Endothelial cell of umbilical vein (primary cell): ENCODE measurements around the gene LRP3. TPM values are rescaled to one million over a fixed set of nuclear protein-coding genes. Genes with fewer than 3 reads are reported as not detected.

Experiments used
- BruUV-seq: library from RNA; stranded (reverse); fragments of 400-500 nt; replicated peaks from 2 replicates; lab custom pipeline; 2021; lab: Mats Ljungman, UMichigan
- CTCF ChIA-PET: fragments of 300-600, 350-600 bp; sonication (Branson Sonifier 250); formaldehyde crosslinking; loops from one replicate; lab custom pipeline; 2021; ENCODE audit warnings: antibody characterized with exemption, inconsistent platforms; lab: Charles Lee
- POLR2A ChIA-PET: fragments of 300-600, 350-600 bp; sonication (Branson Sonifier 250); formaldehyde crosslinking; loops from one replicate; lab custom pipeline; 2021; ENCODE audit warnings: antibody characterized with exemption, inconsistent platforms; lab: Charles Lee
- DNase-seq: peaks from one replicate; pipeline ENCODE4 v3.0.0-alpha.2; 2011; ENCODE audit warnings: low read depth, low spot score
- FAIRE-seq: peaks from 2 replicates; lab custom pipeline; 2011; peaks lifted over from hg19 to GRCh38; lab: Jason Lieb, UNC
- H2AFZ ChIP-seq: 2 replicates; pipeline ENCODE4 v1.6.0; 2012; ENCODE audit warnings: low read depth, low read length, control low read depth, inconsistent platforms
- H3K27ac ChIP-seq: 2 replicates; pipeline ENCODE4 v1.5.1; 2011; ENCODE audit warnings: low read depth, mild to moderate bottlenecking, control low read depth, low read length, moderate library complexity; ENCODE audit not compliant: insufficient read depth
- H3K27me3 ChIP-seq, 2 experiments: 2 replicates each; pipeline versions ENCODE4 v1.6.0 to v1.6.1; 2011; ENCODE audit warnings: low read length in 2 of 2, mixed read lengths in 1 of 2; ENCODE audit not compliant: control insufficient read depth in 2 of 2, insufficient read depth in 2 of 2
- H3K36me3 ChIP-seq, 2 experiments: 2 replicates in 1 of 2; 3 replicates in 1 of 2; pipeline ENCODE4 v1.5.1; 2011; ENCODE audit warnings: low read length in 2 of 2, mild to moderate bottlenecking in 1 of 2, moderate library complexity in 1 of 2; ENCODE audit not compliant: control insufficient read depth in 2 of 2, insufficient read depth in 2 of 2; ENCODE audit errors: extremely low read depth in 1 of 2
- H3K4me1 ChIP-seq: 3 replicates; pipeline ENCODE4 v1.5.1; 2011; ENCODE audit warnings: mild to moderate bottlenecking, low read length; ENCODE audit not compliant: control insufficient read depth, insufficient read depth; ENCODE audit errors: extremely low read depth
- H3K4me2 ChIP-seq: 2 replicates; pipeline ENCODE4 v1.6.1; 2011; ENCODE audit warnings: low read length, control low read depth, mixed read lengths; ENCODE audit not compliant: insufficient read depth
- H3K4me3 ChIP-seq, 3 experiments: fragments of 200-600 bp in 1 of 3; sonication (generic), shearing (Covaris generic) in 1 of 3; replicated peaks in 1 of 3; 2 replicates each; pipeline ENCODE4 v1.5.1; 2011 to 2016; ENCODE audit warnings: control low read depth in 3 of 3, low read length in 3 of 3, mild to moderate bottlenecking in 2 of 3, inconsistent platforms in 1 of 3, low read depth in 1 of 3, moderate library complexity in 1 of 3; ENCODE audit not compliant: insufficient read depth in 1 of 3
- H3K79me2 ChIP-seq: 2 replicates; pipeline ENCODE4 v1.6.0; 2012; ENCODE audit warnings: low read length, inconsistent platforms; ENCODE audit not compliant: control insufficient read depth, insufficient read depth
- H3K9ac ChIP-seq: replicated peaks from 2 replicates; pipeline ENCODE3; 2011; ENCODE audit warnings: low read length, control low read depth; ENCODE audit not compliant: insufficient read depth; ENCODE audit errors: extremely low read depth
- H3K9me1 ChIP-seq: replicated peaks from 3 replicates; pipeline ENCODE4 v1.6.0; 2011; ENCODE audit warnings: mild to moderate bottlenecking, low read length; ENCODE audit not compliant: control insufficient read depth, insufficient read depth; ENCODE audit errors: extremely low read depth
- H3K9me3 ChIP-seq: replicated peaks from 2 replicates; pipeline ENCODE4 v1.5.1; 2012; ENCODE audit warnings: low read length, inconsistent platforms; ENCODE audit not compliant: control insufficient read depth, insufficient read depth
- H4K20me1 ChIP-seq: replicated peaks from 2 replicates; pipeline ENCODE3; 2011; ENCODE audit warnings: mild to moderate bottlenecking, low read length; ENCODE audit not compliant: control insufficient read depth, insufficient read depth; ENCODE audit errors: extremely low read depth
- CTCF ChIP-seq, 2 donors: IDR thresholded peaks; 1 replicate in 1 of 2; 2 replicates in 1 of 2; pipeline ENCODE4 v1.5.1; 2011; ENCODE audit warnings: low read length in 2 of 2, mild to moderate bottlenecking in 2 of 2, moderate library complexity in 2 of 2, control low read depth in 1 of 2, inconsistent platforms in 1 of 2, low read depth in 1 of 2; ENCODE audit not compliant: insufficient read depth in 1 of 2; ENCODE audit errors: extremely low read depth in 1 of 2
- EZH2 ChIP-seq: IDR thresholded peaks from 2 replicates; pipeline ENCODE4 v1.6.1; 2012; ENCODE audit warnings: borderline replicate concordance, low read depth, mild to moderate bottlenecking, moderate library complexity, low read length, inconsistent platforms; ENCODE audit not compliant: severe bottlenecking
- FOS ChIP-seq: IDR thresholded peaks from 2 replicates; pipeline ENCODE4 v1.6.1; 2011; ENCODE audit warnings: mild to moderate bottlenecking, low read length, moderate library complexity, borderline replicate concordance; ENCODE audit not compliant: insufficient read depth
- GATA2 ChIP-seq: IDR thresholded peaks from 2 replicates; pipeline ENCODE4 v1.7.0; 2011; ENCODE audit warnings: low read depth, mild to moderate bottlenecking, moderate library complexity, mixed read lengths, low read length; ENCODE audit not compliant: insufficient read length, insufficient read depth
- JUN ChIP-seq: IDR thresholded peaks from 2 replicates; pipeline ENCODE4 v1.6.1; 2011; ENCODE audit warnings: borderline replicate concordance, low read depth; ENCODE audit not compliant: insufficient read length, insufficient read depth
- MYC ChIP-seq: IDR thresholded peaks from one replicate; pipeline ENCODE4 v1.6.1; 2011; ENCODE audit warnings: mild to moderate bottlenecking, low read depth, low read length
- POLR2A ChIP-seq: IDR thresholded peaks from 2 replicates; pipeline ENCODE4 v1.6.1; 2012; ENCODE audit warnings: low read depth, mild to moderate bottlenecking, control low read depth, low read length
- POLR2AphosphoS5 ChIP-seq: IDR thresholded peaks from 2 replicates; pipeline ENCODE4 v1.6.1; 2012; ENCODE audit warnings: low read depth, mild to moderate bottlenecking, control low read depth, low read length, moderate library complexity; ENCODE audit not compliant: insufficient read depth
- dilution Hi-C: fragments of 300-500 bp; cut with MboI; formaldehyde crosslinking; loops from one replicate; pipeline ENCODE4 v1.15.0; 2019; ENCODE audit warnings: low sequenced_read_pairs; ENCODE audit not compliant: extremely low pct_ligation_motif_present
- intact Hi-C: fragments of 100-400 bp; cut with micrococcal nuclease; formaldehyde crosslinking; loops from one replicate; pipeline ENCODE4 v1.10.0; 2022
- polyA plus RNA-seq, 4 experiments: library from polyadenylated mRNA; depleted of rRNA in 3 of 4; stranded (reverse) in 3 of 4; unstranded in 1 of 4; fragments of >200 nt; gene quantifications; 2 replicates each; pipeline versions ENCODE4 v1.2.1 to v1.2.3, GENCODE V29; 2011 to 2012; ENCODE audit warnings: missing spikeins in 1 of 4
- total RNA-seq: library from RNA; stranded (reverse); gene quantifications from 2 replicates; pipeline ENCODE4 v1.2.3, GENCODE V29; 2021
- TF ChIP-seq, protein P1 (sequence below): IDR thresholded peaks from 2 replicates; pipeline ENCODE4 v1.6.1; 2011; ENCODE audit not compliant: insufficient read depth, insufficient read length

LRP3 gene
- total and polyA plus RNA-seq, 2 donors (not counting 3 experiments of a cell fraction or from before 2014, with no cell fraction given), result 14.3 to 19.4 TPM

DNA sequence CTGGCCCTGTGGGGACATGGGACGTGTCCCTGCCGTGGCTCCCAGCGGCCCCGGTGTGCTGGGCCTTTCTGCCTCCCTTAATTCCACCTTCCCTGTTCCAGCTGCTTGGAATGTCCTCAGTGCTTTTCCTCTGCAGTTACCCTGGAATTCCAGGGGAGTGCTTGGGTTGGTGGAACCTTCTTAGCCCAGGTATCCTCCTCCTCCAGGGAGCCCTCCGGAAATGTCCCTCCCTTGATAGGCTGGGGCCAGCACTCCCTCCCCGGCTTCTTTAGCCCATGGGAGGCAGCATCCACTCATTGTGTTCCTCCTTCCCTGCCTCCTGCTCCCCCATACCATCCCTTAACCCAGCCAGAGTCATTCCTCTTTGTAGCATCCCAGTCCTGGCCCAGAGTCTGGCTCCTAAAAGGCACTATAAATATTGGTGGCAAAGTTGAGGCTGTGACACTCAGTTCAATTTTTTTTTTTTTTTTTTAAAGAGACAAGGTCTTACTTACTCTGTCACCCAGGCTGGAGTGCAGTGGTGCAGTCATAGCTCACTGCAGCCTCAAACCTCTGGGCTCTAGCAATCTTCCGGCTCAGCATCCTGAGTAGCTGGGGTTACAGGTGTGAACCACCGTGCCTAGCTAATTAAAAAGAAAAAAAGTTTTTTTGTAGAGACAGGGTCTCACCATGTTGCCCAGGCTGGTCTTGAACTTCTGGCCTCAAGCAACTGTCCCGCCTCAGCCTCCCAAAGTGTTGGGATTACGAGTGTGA is 45.3 kb downstream of the LRP3 start:
- no peak for FAIRE-seq
- ChIA-PET CTCF (interaction anchor here (1.2 to 9.5 kb wide), 3 partner anchors 165 to 192 kb away, joined by 4 to 181 read pairs (median 8); no protein-coding TSS in a partner anchor), POLR2A (no interaction called here)

More for the DNA sequence above, 45.3 kb downstream of the LRP3 start:
- intact Hi-C loops, result no loop called here
- Histone ChIP-seq H3K36me3 (no peaks in the 10 kb centered on the region), H2AFZ (no peak overlapping the region), H3K9ac (no peak overlapping the region), H3K9me3 (no peaks in the 10 kb centered on the region), H3K4me2 (no peak overlapping the region), H3K9me1 (no peaks in the 10 kb centered on the region), H3K79me2 (no peaks in the 10 kb centered on the region), H4K20me1 (no peaks in the 10 kb centered on the region), H3K27ac (no peak overlapping the region), H3K4me3 (no peak overlapping the region), H3K27me3 (no peaks in the 10 kb centered on the region), H3K4me1 (no peaks in the 10 kb centered on the region)
- TF ChIP-seq, protein P1, sequence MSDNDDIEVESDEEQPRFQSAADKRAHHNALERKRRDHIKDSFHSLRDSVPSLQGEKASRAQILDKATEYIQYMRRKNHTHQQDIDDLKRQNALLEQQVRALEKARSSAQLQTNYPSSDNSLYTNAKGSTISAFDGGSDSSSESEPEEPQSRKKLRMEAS, result no peak
- TF ChIP-seq POLR2AphosphoS5 (no peak), EZH2 (no peak), POLR2A (no peak), CTCF (IDR thresholded peaks at IDR 0.05; ENCODE audit: extremely low read depth in 1 of 2, insufficient read depth in 1 of 2, low read depth in 1 of 2, low read length in 2 of 2) (no peak), MYC (no peak), GATA2 (no peak), FOS (no peak), JUN (no peak)
- dilution Hi-C loops, result no loop called here
- no peak for DNase-seq
- no TSS peak for BruUV-seq
